ENCODE results near the gene HMSD.

Gene HMSD

DNA sequence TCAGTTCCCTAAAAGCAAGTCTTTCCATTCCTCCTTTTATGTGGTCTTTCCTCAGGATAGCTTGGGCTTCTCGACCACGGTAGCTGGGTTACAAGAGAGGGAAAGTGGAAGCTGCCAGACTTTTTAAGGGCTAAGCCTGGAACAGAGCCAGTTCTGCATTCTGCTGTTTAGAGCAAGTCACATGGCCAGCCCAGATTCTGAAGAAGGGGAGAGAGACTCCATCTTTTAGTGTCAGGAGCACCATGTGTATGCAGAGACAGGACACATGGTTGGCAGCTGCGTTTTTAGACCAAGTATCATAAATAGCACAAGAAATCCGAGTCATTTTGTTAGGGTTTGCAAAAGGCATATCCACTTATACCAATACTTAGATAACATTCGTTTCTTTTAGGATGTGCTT is 4.7 kb downstream of the HMSD start:
- Histone ChIP-seq H3K4me2 (ENCODE audit: low read length) (no peak overlapping the region), H3K36me3 (ENCODE audit: insufficient read depth, low read length) (no peaks in the 10 kb centered on the region), H3K9me2 (ENCODE audit: low read depth, low read length) (no peaks in the 10 kb centered on the region), H3F3A (ENCODE audit: insufficient read depth, low read length) (no peaks in the 10 kb centered on the region), H3K27ac (ENCODE audit: low read depth, low read length, poor library complexity, severe bottlenecking) (no peak overlapping the region), H3K27me3 (ENCODE audit: insufficient read depth, low read length) (no peaks in the 10 kb centered on the region), H2AFZ (ENCODE audit: low read length) (no peak overlapping the region), H3K9ac (ENCODE audit: low read length) (no peak overlapping the region), H3K9me3 (ENCODE audit: low read length) (no peaks in the 10 kb centered on the region), H3K4me1 (ENCODE audit: insufficient read depth, low read length, severe bottlenecking) (no peaks in the 10 kb centered on the region), H3K4me3 (ENCODE audit: low read depth, low read length, poor library complexity, severe bottlenecking) (no peak overlapping the region), H4K20me1 (ENCODE audit: insufficient read depth, low read length) (no peaks in the 10 kb centered on the region), H3K79me2 (ENCODE audit: insufficient read depth, low read length) (no peaks in the 10 kb centered on the region)
- no peak for TF ChIP-seq EZH2 (IDR thresholded peaks at IDR 0.05; ENCODE audit: borderline replicate concordance, low read length)
- no peak for TF ChIP-seq CTCF (IDR thresholded peaks at IDR 0.05; ENCODE audit: low read length)

- no peak overlapping the region for H3K4me2 ChIP-seq (ENCODE audit: low read length)
- H3K9me3 ChIP-seq (ENCODE audit: low read length): no peaks in the 10 kb centered on the region
- H3K9me2 ChIP-seq (ENCODE audit: low read depth, low read length): no peaks in the 10 kb centered on the region
- no peaks in the 10 kb centered on the region for H4K20me1 ChIP-seq (ENCODE audit: insufficient read depth, low read length)
- no peaks in the 10 kb centered on the region for H3K4me1 ChIP-seq (ENCODE audit: insufficient read depth, low read length, severe bottlenecking)
- H3K27ac ChIP-seq (ENCODE audit: low read depth, low read length, poor library complexity, severe bottlenecking): no peak overlapping the region
- H3F3A ChIP-seq (ENCODE audit: insufficient read depth, low read length): no peaks in the 10 kb centered on the region
- H3K4me3 ChIP-seq (ENCODE audit: low read depth, low read length, poor library complexity, severe bottlenecking): no peak overlapping the region
- no peaks in the 10 kb centered on the region for H3K79me2 ChIP-seq (ENCODE audit: insufficient read depth, low read length)
- no peaks in the 10 kb centered on the region for H3K36me3 ChIP-seq (ENCODE audit: insufficient read depth, low read length)
- H2AFZ ChIP-seq (ENCODE audit: low read length): no peak overlapping the region
- H3K27me3 ChIP-seq (ENCODE audit: insufficient read depth, low read length): no peaks in the 10 kb centered on the region
- H3K9ac ChIP-seq (ENCODE audit: low read length): no peak overlapping the region
- no peak for TF ChIP-seq CTCF (IDR thresholded peaks at IDR 0.05; ENCODE audit: low read length)
- TF ChIP-seq EZH2 (IDR thresholded peaks at IDR 0.05; ENCODE audit: borderline replicate concordance, low read length): no peak
These were observed 7.7 kb downstream of the HMSD start for GRCh38 chr18:63956755-63957154.

DNA sequence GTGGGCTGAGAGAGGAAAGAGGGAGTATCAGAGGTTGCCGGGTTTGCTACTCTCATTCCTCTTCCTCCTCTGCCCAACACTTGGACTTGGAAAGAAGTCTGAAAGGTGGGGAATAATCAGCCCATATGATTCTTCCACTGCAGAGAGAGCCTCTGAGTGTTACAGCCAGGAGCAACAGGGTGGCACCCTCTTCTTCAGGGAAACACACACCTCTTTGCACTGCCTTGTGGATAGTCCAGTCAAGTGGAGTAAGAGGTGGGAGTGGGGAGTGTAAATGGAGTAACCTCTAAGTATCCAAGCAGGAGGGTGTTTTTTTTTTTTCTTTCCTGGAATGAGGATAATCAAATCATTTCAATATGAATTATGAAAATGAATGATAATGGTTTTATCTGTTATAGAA is 11.8 kb downstream of the HMSD start:
- no peak overlapping the region for H3K4me3 ChIP-seq (ENCODE audit: low read depth, low read length, poor library complexity, severe bottlenecking)
- H3K27me3 ChIP-seq (ENCODE audit: insufficient read depth, low read length): no peaks in the 10 kb centered on the region
- H3K9me3 ChIP-seq (ENCODE audit: low read length): no peaks in the 10 kb centered on the region
- no peaks in the 10 kb centered on the region for H3K4me1 ChIP-seq (ENCODE audit: insufficient read depth, low read length, severe bottlenecking)
- no peaks in the 10 kb centered on the region for H3K79me2 ChIP-seq (ENCODE audit: insufficient read depth, low read length)
- H3K9me2 ChIP-seq (ENCODE audit: low read depth, low read length): no peaks in the 10 kb centered on the region
- no peak overlapping the region for H3K4me2 ChIP-seq (ENCODE audit: low read length)
- no peak for TF ChIP-seq CTCF (IDR thresholded peaks at IDR 0.05; ENCODE audit: low read length)
- TF ChIP-seq EZH2 (IDR thresholded peaks at IDR 0.05; ENCODE audit: borderline replicate concordance, low read length): no peak
- H3K27ac ChIP-seq (ENCODE audit: low read depth, low read length, poor library complexity, severe bottlenecking): no peak overlapping the region
- H2AFZ ChIP-seq (ENCODE audit: low read length): no peak overlapping the region
- H4K20me1 ChIP-seq (ENCODE audit: insufficient read depth, low read length): no peaks in the 10 kb centered on the region
- H3K9ac ChIP-seq (ENCODE audit: low read length): no peak overlapping the region
- no peaks in the 10 kb centered on the region for H3F3A ChIP-seq (ENCODE audit: insufficient read depth, low read length)
- no peaks in the 10 kb centered on the region for H3K36me3 ChIP-seq (ENCODE audit: insufficient read depth, low read length)
